HG03103 (cell line): ENCODE data around the gene SNX21.
A peak's percentile ranks its signal among the peaks of the same experiment; 100 is the strongest.
"Not testable (repeated sequence)": the region's sequence is repeated elsewhere in the genome, so short reads cannot be mapped to it uniquely, and the experiment has no call there.

Experiments
- ATAC-seq: cut with Tn5 transposase; IDR thresholded peaks from one replicate; pipeline ENCODE4 v1.9.1; 2021; ENCODE audit warnings: low read depth; ENCODE audit not compliant: unreplicated experiment

Gene SNX21, protein sequence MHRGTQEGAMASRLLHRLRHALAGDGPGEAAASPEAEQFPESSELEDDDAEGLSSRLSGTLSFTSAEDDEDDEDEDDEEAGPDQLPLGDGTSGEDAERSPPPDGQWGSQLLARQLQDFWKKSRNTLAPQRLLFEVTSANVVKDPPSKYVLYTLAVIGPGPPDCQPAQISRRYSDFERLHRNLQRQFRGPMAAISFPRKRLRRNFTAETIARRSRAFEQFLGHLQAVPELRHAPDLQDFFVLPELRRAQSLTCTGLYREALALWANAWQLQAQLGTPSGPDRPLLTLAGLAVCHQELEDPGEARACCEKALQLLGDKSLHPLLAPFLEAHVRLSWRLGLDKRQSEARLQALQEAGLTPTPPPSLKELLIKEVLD

DNA sequence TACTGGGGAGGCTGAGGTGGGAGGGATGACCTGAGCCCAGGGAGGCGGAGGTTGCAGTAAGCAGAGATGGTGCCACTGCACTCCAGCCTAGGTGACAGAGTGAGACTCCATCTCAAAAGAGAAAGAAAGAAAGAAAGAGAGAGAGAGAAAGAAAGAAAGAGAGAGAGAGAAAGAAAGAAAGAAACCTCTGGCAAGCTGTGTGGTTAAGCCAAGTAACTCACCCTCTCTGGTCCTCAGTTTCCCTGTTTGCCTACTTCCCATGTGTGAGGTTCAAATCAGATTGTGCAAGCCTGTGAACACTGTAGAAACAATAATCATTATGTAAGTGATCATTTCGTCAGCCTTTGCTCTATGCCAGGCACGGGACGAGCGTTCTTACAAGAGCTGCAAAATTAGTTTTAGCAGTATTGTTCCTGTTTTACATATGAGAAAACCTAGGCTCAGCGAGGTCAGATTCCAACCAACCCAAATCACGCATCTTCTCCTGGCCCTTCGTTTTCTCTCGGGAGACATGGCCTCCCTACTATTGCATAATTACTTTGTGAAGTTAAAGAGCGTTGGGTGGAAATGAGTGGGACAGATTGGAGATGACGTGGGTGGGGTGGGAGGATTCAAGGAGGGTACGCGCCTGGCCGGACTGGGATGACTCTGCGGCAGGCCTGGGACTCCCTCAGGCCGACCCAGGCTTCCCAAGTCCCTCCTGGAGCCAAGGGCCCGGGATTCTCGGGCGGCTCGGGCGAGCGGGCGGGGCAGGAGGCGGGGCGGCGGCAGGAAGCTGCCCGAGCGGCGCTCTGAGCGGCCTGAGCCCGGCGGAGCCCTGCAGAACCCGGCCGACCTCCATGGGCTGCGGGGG, at the start of gene SNX21:
TSS of gene SNX21 (plus strand) at position 770 of the 853 bp plus-strand sequence. CDS start 121 bp downstream, outside the sequence.
- no peak for ATAC-seq

DNA sequence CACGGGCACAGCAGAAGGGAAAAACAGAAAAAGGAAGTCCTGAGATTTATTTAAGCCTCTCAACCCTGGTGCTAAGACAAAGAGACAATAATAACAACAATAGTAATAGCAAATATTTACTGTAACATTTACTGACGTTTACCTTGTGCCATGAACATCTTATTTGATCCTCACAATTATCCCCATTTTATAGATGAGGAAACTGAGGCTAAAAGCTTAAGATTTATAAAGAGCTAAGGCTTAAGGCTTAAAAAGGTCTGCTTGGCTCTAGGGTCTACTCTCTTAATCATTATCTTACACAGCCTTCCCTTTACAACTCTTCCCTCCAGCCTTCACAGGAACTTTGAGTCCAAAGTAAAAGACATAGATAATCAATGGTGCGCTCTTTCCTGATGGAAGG, 45.2 kb upstream of the SNX21 start:
- ATAC-seq, result no peak

- no peak for ATAC-seq
Observed at GRCh38 chr20:45792317-45793118, 41.1 kb upstream of the SNX21 start.

DNA sequence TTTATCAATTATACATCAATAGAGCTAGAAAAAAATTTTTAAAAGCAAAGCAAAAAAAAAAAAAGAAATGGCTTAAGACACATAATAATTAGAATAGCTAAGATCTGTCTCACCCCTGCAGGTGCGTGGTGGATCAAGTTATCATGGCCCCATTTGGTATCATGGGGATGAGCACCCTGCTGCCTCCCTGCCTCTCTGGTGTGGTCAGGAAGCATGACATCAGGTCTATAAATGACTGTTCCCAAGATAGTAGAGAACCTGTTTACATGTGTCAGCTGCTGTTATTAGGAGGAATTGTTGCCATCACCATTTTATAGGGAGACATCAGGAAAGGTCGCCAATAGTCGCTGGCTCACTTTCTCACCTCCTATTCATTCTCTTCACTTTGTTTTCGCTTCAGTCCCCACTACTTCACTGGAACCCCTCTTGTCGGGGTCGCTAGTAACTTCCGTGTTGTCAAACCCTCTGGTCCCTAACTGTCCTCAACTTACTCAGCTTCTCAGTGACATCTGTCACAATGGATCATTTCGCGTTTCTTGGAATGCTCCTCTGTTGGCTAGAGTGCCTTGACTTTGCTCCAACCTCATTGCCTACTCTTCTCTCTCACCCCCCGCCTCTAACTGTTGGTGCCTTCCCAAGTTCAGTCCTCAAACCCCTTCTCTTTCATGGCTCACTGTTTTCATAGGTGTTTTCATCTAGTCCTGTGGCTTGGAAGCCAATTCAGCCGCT, 37.1 kb upstream of the SNX21 start:
- no peak for ATAC-seq

DNA sequence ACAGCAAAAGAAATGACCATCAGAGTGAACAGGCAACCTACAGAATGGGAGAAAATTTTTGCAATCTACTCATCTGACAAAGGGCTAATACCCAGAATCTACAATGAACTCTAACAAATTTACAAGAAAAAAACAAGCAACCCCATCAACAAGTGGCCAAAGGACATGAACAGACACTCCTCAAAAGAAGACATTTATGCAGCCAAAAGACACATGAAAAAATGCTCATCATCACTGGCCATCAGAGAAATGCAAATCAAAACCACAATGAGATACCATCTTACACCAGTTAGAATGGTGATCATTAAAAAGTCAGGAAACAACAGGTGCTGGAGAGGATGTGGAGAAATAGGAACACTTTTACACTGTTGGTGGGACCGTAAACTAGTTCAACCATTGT, 36.1 kb upstream of the SNX21 start:
- ATAC-seq, result not testable (repeated sequence)

DNA sequence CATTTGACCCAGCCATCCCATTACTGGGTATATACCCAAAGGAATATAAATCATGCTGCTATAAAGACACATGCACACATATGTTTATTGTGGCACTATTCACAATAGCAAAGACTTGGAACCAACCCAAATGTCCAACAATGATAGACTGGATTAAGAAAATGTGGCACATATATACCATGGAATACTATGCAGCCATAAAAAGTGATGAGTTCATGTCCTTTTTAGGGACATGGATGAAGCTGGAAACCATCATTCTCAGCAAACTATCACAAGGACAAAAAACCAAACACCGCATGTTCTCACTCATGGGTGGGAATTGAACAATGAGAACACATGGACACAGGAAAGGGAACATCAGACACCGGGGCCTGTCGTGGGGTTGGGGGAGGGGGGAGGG, 35.6 kb upstream of the SNX21 start:
- ATAC-seq, result not testable (repeated sequence)

DNA sequence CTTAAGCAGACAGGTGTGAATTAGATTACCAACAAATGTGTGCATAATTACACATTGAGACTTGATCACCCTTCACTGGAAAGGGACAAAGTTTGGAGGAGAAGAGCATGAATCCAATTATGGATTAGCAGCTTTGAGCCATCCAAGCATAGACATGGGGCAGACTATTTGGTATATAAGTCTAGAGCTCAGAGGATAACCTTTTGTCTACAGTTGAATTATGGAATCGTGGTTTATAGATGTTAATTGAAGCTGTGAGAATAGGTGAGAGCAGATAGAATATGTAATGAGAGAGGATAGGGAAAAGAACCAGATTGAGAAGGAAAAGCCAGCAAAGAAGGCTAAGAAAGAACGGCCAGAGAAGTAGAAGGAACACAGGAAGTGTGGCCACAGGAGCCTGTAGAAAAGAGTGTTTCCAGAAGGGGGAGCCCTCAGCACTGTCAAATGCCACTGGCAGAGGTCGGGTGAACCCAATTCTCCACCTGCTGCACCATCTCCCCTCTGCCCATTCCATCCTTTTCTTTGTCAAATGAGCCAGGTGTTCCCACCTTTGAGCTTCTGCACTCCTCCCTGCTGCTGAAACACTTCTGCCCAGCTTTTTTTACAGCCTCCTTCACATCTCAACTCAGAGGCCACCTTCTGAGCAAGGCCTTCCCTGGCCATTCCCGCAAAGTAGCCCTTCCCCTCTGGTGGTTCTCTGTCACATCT, 34.5 kb upstream of the SNX21 start:
- ATAC-seq, result no peak

DNA sequence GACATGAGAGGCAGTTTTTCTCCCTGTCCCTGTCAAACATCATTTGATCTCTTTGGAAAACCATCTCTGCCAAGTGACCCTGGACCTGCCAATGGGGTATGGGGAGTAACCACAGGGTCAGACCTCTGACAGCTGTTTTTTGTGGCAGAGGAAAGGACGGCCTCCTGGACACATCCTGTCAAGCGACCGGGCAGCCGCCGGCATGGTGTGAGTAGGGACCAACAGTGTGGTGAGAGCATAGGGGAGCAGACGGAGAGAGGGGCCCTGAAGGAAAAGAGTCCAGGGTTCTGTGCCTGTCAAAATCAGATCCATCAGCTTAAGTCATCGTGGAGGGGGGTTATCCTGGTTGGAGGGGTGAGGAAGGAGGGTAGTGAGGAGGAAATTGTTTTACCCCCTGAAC, 31.7 kb upstream of the SNX21 start:
- no peak for ATAC-seq

- ATAC-seq, result no peak
Observed at GRCh38 chr20:45810191-45810970, 23.2 kb upstream of the SNX21 start.

GRCh38 chr20:45812157-45813005, 21.2 kb upstream of the SNX21 start, which contains the start of gene UBE2C:
UBE2C (plus strand) TSS chr20:45812644; CDS start chr20:45812696, 52 bp downstream.
- peak; percentile 98 for ATAC-seq

DNA sequence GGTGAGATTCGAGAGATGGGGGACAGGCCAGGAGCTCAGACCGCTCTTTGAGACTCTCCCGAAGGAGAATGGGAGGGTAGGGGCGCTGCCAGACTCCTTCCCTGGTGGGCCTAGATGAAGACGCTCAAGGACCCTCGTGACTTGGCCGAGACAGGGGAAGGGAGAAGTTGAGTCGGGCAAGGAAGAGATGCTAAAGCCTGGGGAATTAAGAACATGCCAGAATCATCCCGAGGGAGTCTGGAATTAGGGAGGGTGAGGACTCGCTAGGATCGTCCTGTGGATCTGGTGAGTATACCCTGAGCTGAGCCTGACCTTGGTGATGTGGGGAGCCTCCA, 20.6 kb upstream of the SNX21 start:
- ATAC-seq, result no peak

GRCh38 chr20:45813489-45813888, 20.1 kb upstream of the SNX21 start:
- no peak for ATAC-seq

- no peak for ATAC-seq
Observed at GRCh38 chr20:45814314-45814713, 19.3 kb upstream of the SNX21 start.

GRCh38 chr20:45816951-45817350, 16.6 kb upstream of the SNX21 start:
- no peak for ATAC-seq

GRCh38 chr20:45817376-45818194, 16.0 kb upstream of the SNX21 start:
- ATAC-seq, result no peak

DNA sequence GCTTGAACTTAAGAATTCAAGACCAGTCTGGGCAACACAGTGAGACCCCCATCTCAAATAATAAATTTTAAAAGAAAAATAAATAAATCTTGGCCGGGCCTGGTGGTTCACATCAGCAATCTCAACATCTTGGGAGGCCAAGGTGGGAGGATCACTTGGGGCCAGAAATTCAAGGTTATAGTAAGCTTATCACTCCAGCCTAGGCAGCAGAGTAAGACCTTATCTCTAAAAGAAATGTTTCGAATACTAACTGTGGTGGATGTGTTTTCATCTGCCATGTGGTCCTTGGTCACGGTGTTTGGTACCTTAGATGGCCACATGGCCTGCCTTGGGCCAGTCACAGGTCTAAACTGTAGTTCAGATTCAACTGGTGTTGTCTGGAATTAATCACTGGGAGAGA, 15.4 kb upstream of the SNX21 start:
- no peak for ATAC-seq

- ATAC-seq, result no peak
Observed at GRCh38 chr20:45819466-45819865, 14.1 kb upstream of the SNX21 start.
